ENCODE results near the gene CEP126.

Gene CEP126

DNA sequence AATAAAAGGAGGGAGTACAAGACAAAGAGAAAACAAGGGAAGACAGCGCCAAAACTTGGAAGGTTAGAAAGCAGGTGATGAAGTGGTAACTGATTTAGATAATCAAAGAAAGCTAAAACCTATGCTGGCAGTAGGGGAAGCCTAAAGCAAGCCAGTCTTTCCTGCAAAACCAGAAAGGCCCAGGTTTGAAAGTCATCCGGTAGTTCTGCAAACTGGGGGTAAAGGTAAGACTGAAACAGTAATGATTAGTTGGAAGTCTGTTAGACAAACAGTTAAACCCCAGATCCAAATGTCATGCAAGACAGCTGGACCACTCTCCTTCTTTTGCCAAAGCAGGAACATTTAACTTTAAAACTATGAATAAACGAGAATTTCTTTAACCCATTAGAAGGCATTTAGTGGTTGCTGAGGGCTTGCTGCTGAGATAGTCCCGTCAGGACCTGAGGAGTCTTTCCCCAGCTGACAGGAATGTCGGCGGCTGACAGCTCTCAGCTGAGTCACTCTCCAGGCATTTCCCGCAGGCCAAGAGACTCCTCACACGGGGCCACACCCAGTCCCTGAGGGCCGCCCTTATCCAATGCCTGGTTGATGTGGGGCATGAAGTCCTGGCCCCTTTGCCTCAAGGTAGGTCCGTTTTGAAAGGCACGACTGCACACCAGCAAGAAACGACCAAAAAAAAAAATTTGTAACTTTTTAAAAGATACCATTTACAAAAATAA lies 96.1 kb downstream of the CEP126 start:
- no peak for DNase-seq

DNA sequence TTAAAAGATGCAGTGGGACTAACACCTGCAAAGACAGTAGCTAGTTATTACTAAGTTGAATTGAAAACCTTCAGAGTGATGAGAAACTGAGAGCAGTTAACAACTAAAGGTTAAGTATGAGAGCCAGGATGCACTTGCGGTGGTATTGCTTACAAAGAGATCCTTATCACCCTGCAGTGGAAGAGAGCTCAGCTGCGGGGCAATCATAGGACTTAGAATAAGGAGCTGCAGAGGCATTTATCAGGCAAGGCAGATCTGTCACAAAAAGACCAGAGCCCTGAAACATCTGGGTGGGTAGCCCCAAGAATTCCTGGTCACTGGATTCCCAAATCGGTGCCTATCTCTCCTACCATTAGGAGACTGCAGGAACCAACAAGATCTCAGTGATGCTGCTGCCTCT lies 98.1 kb downstream of the CEP126 start:
- no peak for DNase-seq

DNA sequence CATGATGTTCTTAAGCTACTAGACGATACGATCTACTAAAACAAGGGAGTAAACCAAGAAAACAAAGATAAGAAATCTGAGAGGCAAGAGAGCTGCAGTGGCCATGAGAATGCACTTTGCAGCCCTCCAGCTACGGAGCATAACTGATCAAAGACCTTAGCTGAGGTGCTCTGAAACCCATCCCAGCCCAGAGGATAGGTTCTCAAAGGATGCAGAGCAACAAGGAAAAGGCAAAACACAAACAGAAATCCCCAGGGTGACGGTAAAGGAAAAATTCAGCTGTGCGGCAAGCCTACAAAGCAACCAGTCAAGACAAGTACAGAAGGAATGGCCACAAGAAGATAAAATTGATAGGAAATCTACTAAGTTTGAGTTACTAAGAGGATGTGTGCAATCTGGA lies 99.9 kb downstream of the CEP126 start:
- DNase-seq: no peak

DNA sequence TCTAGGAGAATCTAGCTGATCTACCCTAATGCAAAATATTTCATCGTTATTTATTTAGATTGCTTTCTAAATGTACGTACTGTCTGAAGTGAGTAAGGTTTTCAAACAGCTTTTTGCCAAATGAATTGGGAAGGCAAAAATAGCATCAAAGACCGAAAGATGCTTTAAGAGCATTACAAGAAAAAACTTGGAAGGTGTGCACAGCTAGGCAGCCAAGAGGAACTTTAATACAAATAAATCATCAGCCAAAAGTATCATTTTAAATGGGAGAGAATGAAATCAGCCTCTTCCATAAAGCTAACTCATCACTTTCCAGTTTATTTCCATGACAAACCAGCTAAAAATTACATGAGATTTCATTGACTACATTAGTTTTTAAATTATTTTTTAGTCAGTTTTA lies 102.2 kb downstream of the CEP126 start:
- DNase-seq: no peak

DNA sequence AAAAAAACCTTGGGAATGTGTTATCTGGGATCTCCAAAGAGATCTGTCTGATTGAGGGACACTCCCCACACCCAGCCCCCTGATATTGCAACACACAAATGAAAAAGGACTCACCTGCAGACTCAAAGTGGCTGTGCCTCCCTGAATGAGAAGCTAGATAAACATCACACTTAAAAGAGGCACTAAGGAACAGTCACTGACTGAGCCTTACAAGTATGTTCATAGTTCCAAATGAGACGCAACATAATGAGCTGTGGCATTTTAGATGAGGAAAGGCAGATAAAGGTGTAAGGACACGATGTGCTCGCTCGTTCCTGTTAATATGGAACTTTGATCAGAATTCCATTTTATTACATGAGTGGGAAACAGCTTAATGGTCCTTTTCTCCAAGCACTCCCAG lies 111.4 kb downstream of the CEP126 start:
- no peak for DNase-seq

DNA sequence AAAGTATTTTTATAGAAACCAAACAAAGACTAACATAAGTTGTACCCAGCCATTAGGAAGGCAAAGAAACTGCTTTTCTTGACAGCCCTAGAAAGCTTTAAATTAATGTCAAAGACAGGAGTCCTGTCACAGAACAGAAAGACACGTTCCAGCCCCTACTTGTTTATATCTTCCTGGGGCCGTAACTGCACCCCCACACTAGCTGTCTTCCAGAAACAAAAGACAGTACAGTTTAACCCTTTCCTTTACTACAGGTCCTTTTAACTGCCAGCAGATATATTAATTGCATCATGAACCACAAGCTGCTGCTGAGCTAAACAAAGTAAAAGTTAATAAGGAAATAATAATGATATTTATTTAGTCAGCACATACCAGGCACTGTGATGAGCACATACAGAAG lies 112.1 kb downstream of the CEP126 start:
- DNase-seq: no peak

DNA sequence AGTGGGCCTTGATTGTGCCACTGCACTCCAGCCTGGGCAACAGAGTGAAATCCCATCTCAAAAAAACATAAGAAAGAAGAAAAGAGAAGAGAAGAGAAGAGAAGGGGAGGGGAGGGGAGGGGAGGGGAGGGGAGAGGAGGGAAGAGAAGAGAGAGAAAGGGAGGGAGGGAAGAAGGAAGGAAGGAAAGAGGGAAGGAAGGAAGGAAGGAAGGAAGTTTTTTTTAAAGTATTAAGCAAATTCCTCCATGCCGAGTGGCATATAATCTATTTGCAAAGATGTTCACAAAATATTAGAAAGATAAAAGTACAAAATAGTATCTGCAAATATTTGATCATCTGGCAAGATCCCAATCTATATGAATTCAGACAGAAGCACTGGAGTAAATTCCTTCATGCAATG lies 121.9 kb downstream of the CEP126 start:
- DNase-seq: no peak

DNA sequence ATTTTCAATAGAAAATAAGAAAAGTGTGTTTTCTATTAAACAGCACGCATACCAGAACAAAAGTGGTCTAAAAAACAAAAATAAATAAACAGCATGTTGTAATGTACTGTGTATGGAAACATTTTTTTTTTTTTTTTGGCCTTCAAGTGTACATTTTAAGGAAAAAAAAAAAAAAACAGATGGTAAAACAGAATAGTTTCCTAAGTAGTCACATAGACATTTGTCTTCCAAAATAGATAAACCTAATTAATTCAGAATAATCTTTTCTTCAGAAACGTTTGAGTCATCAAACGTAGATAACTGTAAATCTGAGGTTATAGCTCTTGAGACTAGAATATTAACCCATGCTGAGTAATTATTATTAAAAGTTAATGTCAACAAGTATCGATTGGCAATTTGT lies 132.0 kb downstream of the CEP126 start:
- DNase-seq: no peak

DNA sequence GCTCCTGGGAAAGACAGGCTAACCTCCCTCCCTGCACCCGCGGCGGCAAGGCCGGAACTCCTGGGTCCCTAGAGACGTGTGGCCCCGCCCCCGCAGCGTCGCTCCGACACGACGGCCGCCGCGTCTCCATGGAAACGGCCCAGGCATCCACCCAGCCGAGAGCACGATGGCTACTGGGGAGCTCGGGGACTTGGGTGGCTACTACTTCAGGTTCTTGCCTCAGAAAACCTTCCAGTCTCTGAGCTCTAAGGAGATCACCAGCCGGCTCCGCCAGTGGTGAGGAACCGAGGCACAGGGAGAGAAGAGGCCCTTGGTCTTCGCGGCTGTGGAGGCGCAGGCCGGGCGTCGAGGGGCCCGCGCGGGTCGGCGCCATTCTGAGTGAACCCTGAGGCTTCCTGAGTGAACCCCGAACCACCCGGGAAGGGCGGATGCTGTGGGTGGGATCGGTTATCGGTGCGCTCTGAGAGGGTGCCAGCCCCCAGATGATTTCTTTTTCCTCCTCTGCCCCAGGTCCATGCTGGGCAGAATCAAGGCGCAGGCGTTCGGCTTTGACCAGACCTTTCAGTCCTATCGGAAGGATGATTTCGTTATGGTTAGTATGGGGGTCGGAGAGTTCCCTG lies 132.6 kb downstream of the CEP126 start, which contains the start of gene CFAP300:
TSS of gene CFAP300 (plus strand) at position 133 of the 620 bp plus-strand sequence. CDS start at position 167, 34 bp downstream.
- peak; percentile 54 for DNase-seq

Data from NCI-H1436 treated with DMSO at 0.1 percent for 48 hours (cell line).